ENCODE results near the gene MBOAT2.

- TF ChIP-seq POLR2A (IDR thresholded peaks at IDR 0.05) = no peak
- TF ChIP-seq CTCF (IDR thresholded peaks at IDR 0.05) = no peak
These were observed 3.7 kb downstream of the MBOAT2 start for GRCh38 chr2:8999797-9000196.
